A549 (cell line): Measurements from ENCODE around the gene GRK3.

Experiments used
- ESRRA ChIP-seq: fragments of 150-350 bp; IDR thresholded peaks from 2 replicates; pipeline ENCODE4 v1.6.1; 2014; ENCODE audit warnings: mild to moderate bottlenecking, low read length, borderline replicate concordance
- KDM5A ChIP-seq: fragments of 200-600 bp; sonication (generic); IDR thresholded peaks from 2 replicates; pipeline ENCODE4 v1.6.1; 2016; ENCODE audit warnings: antibody characterized with exemption, mild to moderate bottlenecking

- no peak for TF ChIP-seq ESRRA
- TF ChIP-seq KDM5A = no peak
Observed at GRCh38 chr22:25698461-25698860, 134.0 kb downstream of the GRK3 start.
